ENCODE results near the gene POLD3.

Gene POLD3

DNA sequence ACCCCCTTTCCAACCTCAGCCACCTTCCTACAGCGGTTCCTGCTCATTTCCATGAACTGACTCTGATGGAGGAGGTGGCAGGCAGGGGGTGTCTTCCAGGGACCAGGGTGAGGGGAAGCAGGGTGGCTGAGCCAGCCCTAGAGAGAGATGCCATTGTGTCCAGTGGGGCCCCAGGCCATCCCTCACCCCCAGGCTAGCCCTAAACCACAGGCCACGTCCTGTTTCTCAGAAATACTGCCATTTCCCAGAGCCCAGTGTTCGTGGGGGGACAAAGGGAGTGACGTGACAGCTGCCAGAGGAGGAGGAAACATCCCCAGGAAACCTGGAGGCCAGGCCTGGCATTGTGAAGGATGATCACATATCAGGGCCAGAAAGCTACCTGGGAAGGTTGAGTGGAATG lies 99.4 kb downstream of the POLD3 start:
- DNase-seq (ENCODE audit: low read depth in 2 of 2) = no peak

All from stimulated activated CD4-positive, alpha-beta T cell treated with anti-CD3 and anti-CD28 coated beads, Interleukin-4, amount 100 ng/mL, for 48 hours (primary cell).